Gastrocnemius medialis (tissue), 4 donors: ENCODE measurements around the gene ADAMTSL2.

Source experiments
- POLR2A ChIP-seq, 2 donors: fragments of 450-650 bp; IDR thresholded peaks; one replicate each; pipeline ENCODE4 v1.6.1; 2017; ENCODE audit warnings: antibody characterized with exemption in 2 of 2, mild to moderate bottlenecking in 2 of 2, moderate library complexity in 2 of 2
- TF ChIP-seq, protein P1 (sequence below), 5 experiments: fragments of 450-650 bp in 3 of 5; fragments of 200-600 bp in 2 of 5; sonication (generic) in 2 of 5; IDR thresholded peaks in 4 of 5; conservative IDR thresholded peaks in 1 of 5; 1 replicate in 4 of 5; 2 replicates in 1 of 5; pipeline ENCODE4 v1.5.1; 2016 to 2019; ENCODE audit warnings: antibody characterized with exemption in 5 of 5, mild to moderate bottlenecking in 3 of 5, moderate library complexity in 3 of 5

DNA sequence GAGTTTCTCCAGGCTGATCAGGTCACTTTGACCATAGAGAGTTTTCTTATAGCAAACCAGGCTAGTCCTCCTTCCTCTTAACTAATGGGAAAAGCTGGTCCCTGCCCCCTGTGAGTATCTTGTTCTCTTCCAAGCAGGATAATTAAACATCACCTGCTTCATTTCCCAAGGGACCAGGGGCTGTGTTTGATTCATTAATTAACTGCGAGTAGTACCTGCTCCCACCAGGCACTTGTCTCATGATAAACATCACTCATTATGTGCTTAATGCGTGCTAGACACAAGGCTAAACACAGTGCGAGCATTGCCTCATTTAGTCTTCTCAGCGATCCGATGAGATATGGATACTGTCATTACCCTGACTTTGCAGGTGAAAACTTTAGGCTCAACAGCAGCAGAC is 76.3 kb downstream of the ADAMTSL2 start:
- TF ChIP-seq, protein P1, sequence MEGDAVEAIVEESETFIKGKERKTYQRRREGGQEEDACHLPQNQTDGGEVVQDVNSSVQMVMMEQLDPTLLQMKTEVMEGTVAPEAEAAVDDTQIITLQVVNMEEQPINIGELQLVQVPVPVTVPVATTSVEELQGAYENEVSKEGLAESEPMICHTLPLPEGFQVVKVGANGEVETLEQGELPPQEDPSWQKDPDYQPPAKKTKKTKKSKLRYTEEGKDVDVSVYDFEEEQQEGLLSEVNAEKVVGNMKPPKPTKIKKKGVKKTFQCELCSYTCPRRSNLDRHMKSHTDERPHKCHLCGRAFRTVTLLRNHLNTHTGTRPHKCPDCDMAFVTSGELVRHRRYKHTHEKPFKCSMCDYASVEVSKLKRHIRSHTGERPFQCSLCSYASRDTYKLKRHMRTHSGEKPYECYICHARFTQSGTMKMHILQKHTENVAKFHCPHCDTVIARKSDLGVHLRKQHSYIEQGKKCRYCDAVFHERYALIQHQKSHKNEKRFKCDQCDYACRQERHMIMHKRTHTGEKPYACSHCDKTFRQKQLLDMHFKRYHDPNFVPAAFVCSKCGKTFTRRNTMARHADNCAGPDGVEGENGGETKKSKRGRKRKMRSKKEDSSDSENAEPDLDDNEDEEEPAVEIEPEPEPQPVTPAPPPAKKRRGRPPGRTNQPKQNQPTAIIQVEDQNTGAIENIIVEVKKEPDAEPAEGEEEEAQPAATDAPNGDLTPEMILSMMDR (IDR thresholded peaks at IDR 0.05 in 4 of 5, conservative IDR thresholded peaks at IDR 0.05 in 1 of 5), result no peak
- TF ChIP-seq POLR2A (IDR thresholded peaks at IDR 0.05), result no peak
